Natural killer cell (primary cell): ENCODE results near the gene WDR4. TPM values are rescaled to one million over a fixed set of nuclear protein-coding genes. Genes with fewer than 3 reads are reported as not detected.

Experiments used
- ATAC-seq, 3 donors: fragments of 150-1000 bp in 2 of 3; fragments of 200-7000 bp in 1 of 3; cut with Tn5 transposase; 1 replicate in 1 of 3; 2 replicates in 2 of 3; pipeline ENCODE4 v1.10.0; 2021; ENCODE audit warnings: mild to moderate bottlenecking in 2 of 3, moderate library complexity in 2 of 3
- DNase-seq, 2 donors: peaks; one replicate each; pipeline versions ENCODE4 v3.0.0 to v3.0.0-alpha.2; 2013 to 2021; ENCODE audit warnings: mixed read lengths in 1 of 2
- H3K27ac ChIP-seq: one replicate; pipeline ENCODE4 v1.5.1; 2013; ENCODE audit warnings: mild to moderate bottlenecking, low read length
- H3K27me3 ChIP-seq: one replicate; pipeline ENCODE4 v1.6.1; 2013; ENCODE audit warnings: low read length; ENCODE audit not compliant: control insufficient read depth, insufficient read depth
- H3K36me3 ChIP-seq: one replicate; pipeline ENCODE4 v1.6.1; 2013; ENCODE audit warnings: low read length; ENCODE audit not compliant: control insufficient read depth, insufficient read depth
- H3K4me1 ChIP-seq: one replicate; pipeline ENCODE4 v1.6.1; 2013; ENCODE audit warnings: low read length; ENCODE audit not compliant: control insufficient read depth, insufficient read depth
- H3K4me3 ChIP-seq: one replicate; pipeline ENCODE4 v1.5.1; 2013; ENCODE audit warnings: low read length
- H3K9me3 ChIP-seq: one replicate; pipeline ENCODE4 v1.6.1; 2013; ENCODE audit warnings: low read length; ENCODE audit not compliant: control insufficient read depth, insufficient read depth
- H3K27ac Mint-ChIP-seq, 2 donors: one replicate each; pipeline ENCODE4 v1.8.0; 2022; ENCODE audit warnings: mild to moderate bottlenecking in 2 of 2, mixed read lengths in 2 of 2, moderate library complexity in 1 of 2
- H3K27me3 Mint-ChIP-seq, 2 donors: one replicate each; pipeline ENCODE4 v1.8.0; 2022; ENCODE audit warnings: low read depth in 2 of 2, mixed read lengths in 2 of 2
- H3K36me3 Mint-ChIP-seq: one replicate; pipeline ENCODE4 v1.8.0; 2022; ENCODE audit warnings: mixed read lengths
- H3K4me1 Mint-ChIP-seq, 2 donors: one replicate each; pipeline ENCODE4 v1.8.0; 2022; ENCODE audit warnings: mixed read lengths in 2 of 2
- H3K4me3 Mint-ChIP-seq: one replicate; pipeline ENCODE4 v1.8.0; 2022; ENCODE audit warnings: mild to moderate bottlenecking, moderate library complexity, mixed read lengths
- H3K9me3 Mint-ChIP-seq, 2 donors: one replicate each; pipeline ENCODE4 v1.8.0; 2022; ENCODE audit warnings: mixed read lengths in 2 of 2
- CTCF ChIP-seq: fragments of 200-600 bp; IDR thresholded peaks from one replicate; pipeline ENCODE4 v1.8.0; 2022; ENCODE audit warnings: antibody characterized with exemption
- WGBS: methylation state at CpG from one replicate; pipeline ENCODE4 v1.1.7; 2013; ENCODE audit warnings: missing lambda C conversion rate; ENCODE audit not compliant: insufficient coverage; 5-methylcytosine and 5-hydroxymethylcytosine counted together
- intact Hi-C: fragments of 100-400 bp; cut with micrococcal nuclease; formaldehyde crosslinking; loops from one replicate; pipeline ENCODE4 v1.14.2; 2022
- total RNA-seq, 4 donors: library from RNA; stranded (reverse); fragments of 120-200 nt in 1 of 4; gene quantifications; one replicate each; pipeline versions ENCODE4 v1.2.3 to v1.2.4, GENCODE V29; 2013 to 2022

Gene WDR4
- total RNA-seq, 3 donors from 2014 or later (not counting 1 experiment from before 2014, with no cell fraction given), result 11.1 to 15.5 (median 14.0) TPM

GRCh38 chr21:42864815-42865775, 14.2 kb downstream of the WDR4 start:
- ATAC-seq (no peak), DNase-seq (no peak)
- intact Hi-C loops, result no loop called here
- no peaks in the 10 kb centered on the region for H3K36me3 Mint-ChIP-seq
- peaks cover 0 to 28% of the 10 kb centered on the region in 2 donors for H3K4me1 Mint-ChIP-seq
- H3K27me3 Mint-ChIP-seq, result no peaks in the 10 kb centered on the region
- 95% methylated on average over 26 of the region's 26 CpGs for WGBS
- H3K27ac ChIP-seq, result no peak overlapping the region
- H3K4me1 ChIP-seq, result no peaks in the 10 kb centered on the region
- H3K27me3 ChIP-seq, result no peaks in the 10 kb centered on the region
- H3K9me3 ChIP-seq, result no peaks in the 10 kb centered on the region
- no peak overlapping the region for H3K4me3 Mint-ChIP-seq
- H3K27ac Mint-ChIP-seq, result no peak overlapping the region
- TF ChIP-seq CTCF, result no peak
- no peak overlapping the region for H3K4me3 ChIP-seq
- peaks cover 52% of the 10 kb centered on the region for H3K36me3 ChIP-seq
- H3K9me3 Mint-ChIP-seq, result no peaks in the 10 kb centered on the region

GRCh38 chr21:42864286-42864685, 15.1 kb downstream of the WDR4 start:
- Mint-ChIP-seq H3K27ac (no peak overlapping the region), H3K4me3 (no peak overlapping the region), H3K27me3 (no peaks in the 10 kb centered on the region), H3K4me1 (peaks cover 0 to 28% of the 10 kb centered on the region in 2 donors), H3K36me3 (no peaks in the 10 kb centered on the region), H3K9me3 (no peaks in the 10 kb centered on the region)
- Histone ChIP-seq H3K9me3 (no peaks in the 10 kb centered on the region), H3K27me3 (no peaks in the 10 kb centered on the region), H3K4me1 (no peaks in the 10 kb centered on the region), H3K4me3 (no peak overlapping the region), H3K27ac (no peak overlapping the region), H3K36me3 (peaks cover 55% of the 10 kb centered on the region)
- intact Hi-C loops, result no loop called here
- ATAC-seq (no peak), DNase-seq (no peak)
- TF ChIP-seq CTCF, result no peak
- WGBS, result 88% methylated on average over 14 of the region's 14 CpGs

- no peak for ATAC-seq
- Histone ChIP-seq H3K36me3 (peaks cover 55% of the 10 kb centered on the region), H3K27ac (no peak overlapping the region), H3K9me3 (no peaks in the 10 kb centered on the region), H3K4me3 (no peak overlapping the region), H3K27me3 (no peaks in the 10 kb centered on the region), H3K4me1 (no peaks in the 10 kb centered on the region)
- DNase-seq, result no peak
- no peaks in the 10 kb centered on the region for H3K9me3 Mint-ChIP-seq
- no peak for TF ChIP-seq CTCF
- H3K4me3 Mint-ChIP-seq, result no peak overlapping the region
- no peaks in the 10 kb centered on the region for H3K27me3 Mint-ChIP-seq
- H3K36me3 Mint-ChIP-seq, result no peaks in the 10 kb centered on the region
- H3K27ac Mint-ChIP-seq, result no peak overlapping the region
- WGBS, result 89% methylated on average over 13 of the region's 13 CpGs
- intact Hi-C loops, result no loop called here
- H3K4me1 Mint-ChIP-seq, result peaks cover 0 to 28% of the 10 kb centered on the region in 2 donors
These were observed 15.9 kb downstream of the WDR4 start for GRCh38 chr21:42863504-42863870.
